Lung (tissue), 12 donors: ENCODE data around the gene MLLT1. TPM values are rescaled to one million over a fixed set of nuclear protein-coding genes. Genes with fewer than 3 reads are reported as not detected.

Experiments used
- ATAC-seq: fragments of 200-7000 bp; cut with Tn5 transposase; one replicate; pipeline ENCODE4 v1.9.1; 2020; ENCODE audit warnings: moderate number of reproducible peaks; ENCODE audit not compliant: insufficient read depth, low FRiP score
- DNase-seq, 3 donors: peaks; one replicate each; pipeline ENCODE4 v3.0.0-alpha.2; 2013 to 2017
- H3K27ac ChIP-seq, 2 donors: one replicate each; pipeline ENCODE4 v1.5.1; 2013; ENCODE audit warnings: mild to moderate bottlenecking in 2 of 2, moderate library complexity in 2 of 2, control low read depth in 1 of 2, inconsistent platforms in 1 of 2, low read depth in 1 of 2, low read length in 1 of 2
- H3K27me3 ChIP-seq, 3 donors: one replicate each; pipeline ENCODE4 v1.5.1; 2013; ENCODE audit warnings: low read length in 2 of 3; ENCODE audit not compliant: control insufficient read depth in 3 of 3, insufficient read depth in 3 of 3
- H3K36me3 ChIP-seq, 4 donors: one replicate each; pipeline ENCODE4 v1.5.1; 2013; ENCODE audit warnings: low read length in 4 of 4, mild to moderate bottlenecking in 1 of 4, moderate library complexity in 1 of 4; ENCODE audit not compliant: control insufficient read depth in 4 of 4, insufficient read depth in 4 of 4
- H3K4me1 ChIP-seq, 5 donors: one replicate each; pipeline ENCODE4 v1.5.1; 2013; ENCODE audit warnings: low read length in 5 of 5, mild to moderate bottlenecking in 2 of 5, moderate library complexity in 1 of 5; ENCODE audit not compliant: control insufficient read depth in 5 of 5, insufficient read depth in 5 of 5
- H3K4me3 ChIP-seq: one replicate; pipeline ENCODE4 v1.5.1; 2013; ENCODE audit warnings: mild to moderate bottlenecking, control low read depth, moderate library complexity
- H3K9ac ChIP-seq, 2 donors: one replicate each; pipeline ENCODE4 v1.5.1; 2013; ENCODE audit warnings: low read length in 2 of 2, control low read depth in 1 of 2; ENCODE audit not compliant: insufficient read depth in 1 of 2
- H3K9me3 ChIP-seq, 4 donors: one replicate each; pipeline ENCODE4 v1.5.1; 2013; ENCODE audit warnings: low read length in 3 of 4, mild to moderate bottlenecking in 1 of 4, moderate library complexity in 1 of 4; ENCODE audit not compliant: control insufficient read depth in 4 of 4, insufficient read depth in 3 of 4
- WGBS, 2 donors: extraction: QIAGEN DNeasy Blood & Tissue Kit; methylation state at CpG; one replicate each; pipeline ENCODE4 v1.1.7; 2013; 5-methylcytosine and 5-hydroxymethylcytosine counted together
- polyA plus RNA-seq, 2 donors: library from polyadenylated mRNA; stranded (reverse); fragments of 200-250 nt; gene quantifications; one replicate each; pipeline ENCODE4 v1.2.1, GENCODE V29; 2013
- total RNA-seq, 2 donors: library from RNA; depleted of rRNA in 1 of 2; stranded (reverse); fragments of >200 nt in 1 of 2; gene quantifications; one replicate each; pipeline ENCODE4 v1.2.1, GENCODE V29; 2014 to 2021
- TF ChIP-seq, protein P1 (sequence below): IDR thresholded peaks from 2 replicates; pipeline ENCODE4 v1.5.1; 2012; ENCODE audit warnings: mild to moderate bottlenecking; ENCODE audit errors: control extremely low read depth, extremely low read depth
- donor health status: control.
- donor health status: control.
- donor health status: Bipolar disorder and iron deficiency.
- donor health status: healthy.
- donor health status: DM: yes; HTN: yes; CAD: no.

MLLT1 gene
- total and polyA plus RNA-seq, 4 donors: 24.8 to 120 (median 36.2) TPM

DNA sequence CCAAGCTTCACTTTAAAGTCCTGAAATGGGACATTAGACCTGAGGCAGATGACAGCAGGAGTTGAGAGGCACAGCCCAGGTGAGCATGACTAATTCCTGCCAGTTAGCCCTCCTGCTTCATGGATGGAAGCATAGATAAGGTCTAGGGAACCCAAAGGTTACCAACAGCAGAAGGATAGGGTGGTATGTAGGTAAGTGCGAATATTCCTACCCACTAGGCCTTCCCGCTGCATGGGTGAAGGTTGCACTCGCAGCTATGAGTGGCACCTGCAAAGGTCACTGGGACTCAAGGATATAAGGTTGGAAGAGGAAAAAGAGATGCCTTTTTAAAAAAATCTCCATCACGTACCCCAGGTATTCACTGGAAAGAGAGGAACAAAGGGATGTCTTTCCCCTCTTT, 12.2 kb upstream of the MLLT1 start:
- no peak for ATAC-seq
- no peak for DNase-seq
- Histone ChIP-seq H3K9ac (no peak overlapping the region), H3K4me3 (no peak overlapping the region), H3K27ac (no peak overlapping the region), H3K4me1 (no peaks in the 10 kb centered on the region), H3K36me3 (no peaks in the 10 kb centered on the region), H3K9me3 (peaks cover 0 to 41% (median 22%) of the 10 kb centered on the region in 4 donors), H3K27me3 (no peaks in the 10 kb centered on the region)
- 54 to 63% methylated on average over 4 of the region's 4 CpGs for WGBS, 2 donors
- TF ChIP-seq, protein P1, sequence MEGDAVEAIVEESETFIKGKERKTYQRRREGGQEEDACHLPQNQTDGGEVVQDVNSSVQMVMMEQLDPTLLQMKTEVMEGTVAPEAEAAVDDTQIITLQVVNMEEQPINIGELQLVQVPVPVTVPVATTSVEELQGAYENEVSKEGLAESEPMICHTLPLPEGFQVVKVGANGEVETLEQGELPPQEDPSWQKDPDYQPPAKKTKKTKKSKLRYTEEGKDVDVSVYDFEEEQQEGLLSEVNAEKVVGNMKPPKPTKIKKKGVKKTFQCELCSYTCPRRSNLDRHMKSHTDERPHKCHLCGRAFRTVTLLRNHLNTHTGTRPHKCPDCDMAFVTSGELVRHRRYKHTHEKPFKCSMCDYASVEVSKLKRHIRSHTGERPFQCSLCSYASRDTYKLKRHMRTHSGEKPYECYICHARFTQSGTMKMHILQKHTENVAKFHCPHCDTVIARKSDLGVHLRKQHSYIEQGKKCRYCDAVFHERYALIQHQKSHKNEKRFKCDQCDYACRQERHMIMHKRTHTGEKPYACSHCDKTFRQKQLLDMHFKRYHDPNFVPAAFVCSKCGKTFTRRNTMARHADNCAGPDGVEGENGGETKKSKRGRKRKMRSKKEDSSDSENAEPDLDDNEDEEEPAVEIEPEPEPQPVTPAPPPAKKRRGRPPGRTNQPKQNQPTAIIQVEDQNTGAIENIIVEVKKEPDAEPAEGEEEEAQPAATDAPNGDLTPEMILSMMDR: no peak

DNA sequence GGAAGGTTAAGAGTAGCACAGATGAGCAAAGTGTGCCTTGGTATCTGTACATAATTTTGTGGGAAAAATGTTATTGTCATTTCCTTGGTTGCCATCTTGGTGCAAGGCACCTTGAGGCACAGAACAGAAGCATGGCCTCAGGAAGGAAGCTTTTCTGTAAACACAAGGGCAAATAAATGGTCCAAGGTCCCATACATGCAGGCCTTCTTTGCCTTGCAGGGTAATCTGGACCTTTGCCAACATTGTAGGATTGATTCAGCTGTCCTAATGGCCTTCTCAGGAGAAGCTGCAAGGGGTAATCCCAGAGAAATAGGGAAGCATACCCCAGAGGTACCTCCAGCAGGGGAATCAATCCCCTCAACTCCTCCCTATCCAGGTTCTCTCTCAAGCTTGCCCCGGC, 9.0 kb upstream of the MLLT1 start:
- WGBS, 2 donors: 95 to 98% methylated on average over 1 of the region's 1 CpG
- Histone ChIP-seq H3K9ac (no peak overlapping the region), H3K36me3 (no peaks in the 10 kb centered on the region), H3K9me3 (peaks cover 0 to 51% (median 27%) of the 10 kb centered on the region in 4 donors), H3K27ac (no peak overlapping the region), H3K27me3 (no peaks in the 10 kb centered on the region), H3K4me1 (no peaks in the 10 kb centered on the region), H3K4me3 (no peak overlapping the region)
- ATAC-seq (no peak), DNase-seq (no peak)
- TF ChIP-seq, protein P1: no peak

DNA sequence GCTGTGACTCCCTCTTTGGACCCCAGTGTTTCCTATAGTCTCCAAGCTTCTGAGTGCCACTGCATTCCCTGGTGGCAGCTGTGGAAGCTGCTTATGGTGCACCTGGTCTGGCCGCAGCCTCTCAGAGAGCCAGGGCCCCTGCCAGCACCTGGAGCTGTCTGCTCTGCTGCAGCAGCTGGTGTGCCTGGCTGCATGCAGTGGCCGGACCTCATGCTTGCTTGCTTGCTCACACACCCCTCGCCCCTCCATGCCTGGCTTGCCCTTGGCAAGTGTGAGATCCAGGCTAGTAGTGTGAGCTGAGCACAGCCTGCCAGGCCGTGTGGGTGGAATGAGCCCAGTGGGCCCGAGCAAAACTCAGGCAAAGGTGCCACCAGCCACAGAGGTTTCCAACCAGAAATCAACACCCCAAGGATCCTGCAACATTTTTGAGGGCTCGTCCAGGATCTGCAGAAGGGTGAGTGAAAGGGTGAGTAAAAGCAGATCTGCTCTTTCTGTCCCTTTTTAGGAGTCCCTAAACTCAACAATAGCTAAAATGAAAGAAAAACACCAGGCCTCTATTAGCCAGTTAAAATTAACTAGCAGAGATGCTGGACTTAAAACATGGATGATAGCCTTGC, 7.6 kb upstream of the MLLT1 start:
- H3K4me3 ChIP-seq: no peak overlapping the region

More for the DNA sequence above, 7.6 kb upstream of the MLLT1 start:
- DNase-seq (no peak), ATAC-seq (no peak)
- no peaks in the 10 kb centered on the region for H3K36me3 ChIP-seq
- peaks cover 0 to 42% (median 21%) of the 10 kb centered on the region in 4 donors for H3K9me3 ChIP-seq
- 84 to 86% methylated on average over 6 of the region's 6 CpGs for WGBS, 2 donors
- no peaks in the 10 kb centered on the region for H3K4me1 ChIP-seq
- no peak overlapping the region for H3K27ac ChIP-seq
- no peak overlapping the region for H3K9ac ChIP-seq
- H3K27me3 ChIP-seq: no peaks in the 10 kb centered on the region
- TF ChIP-seq, protein P1: no peak
